Esophagus squamous epithelium (tissue), 4 donors: Measurements from ENCODE around the gene METAP1.
"Not testable (repeated sequence)": the region's sequence is repeated elsewhere in the genome, so short reads cannot be mapped to it uniquely, and the experiment has no call there.

Experiments used
- POLR2A ChIP-seq, 4 donors: fragments of 450-650 bp; IDR thresholded peaks; one replicate each; pipeline ENCODE4 v1.6.1; 2017; ENCODE audit warnings: antibody characterized with exemption in 4 of 4, mild to moderate bottlenecking in 4 of 4, moderate library complexity in 3 of 4
- TF ChIP-seq, protein P1 (sequence below), 6 experiments: fragments of 450-650 bp in 4 of 6; fragments of 200-600 bp in 2 of 6; sonication (generic) in 2 of 6; IDR thresholded peaks; one replicate each; pipeline ENCODE4 v1.5.1; 2016 to 2019; ENCODE audit warnings: antibody characterized with exemption in 6 of 6, mild to moderate bottlenecking in 4 of 6, moderate library complexity in 4 of 6

GRCh38 chr4:99023800-99024251 is 28.3 kb downstream of the METAP1 start:
- TF ChIP-seq, protein P1, sequence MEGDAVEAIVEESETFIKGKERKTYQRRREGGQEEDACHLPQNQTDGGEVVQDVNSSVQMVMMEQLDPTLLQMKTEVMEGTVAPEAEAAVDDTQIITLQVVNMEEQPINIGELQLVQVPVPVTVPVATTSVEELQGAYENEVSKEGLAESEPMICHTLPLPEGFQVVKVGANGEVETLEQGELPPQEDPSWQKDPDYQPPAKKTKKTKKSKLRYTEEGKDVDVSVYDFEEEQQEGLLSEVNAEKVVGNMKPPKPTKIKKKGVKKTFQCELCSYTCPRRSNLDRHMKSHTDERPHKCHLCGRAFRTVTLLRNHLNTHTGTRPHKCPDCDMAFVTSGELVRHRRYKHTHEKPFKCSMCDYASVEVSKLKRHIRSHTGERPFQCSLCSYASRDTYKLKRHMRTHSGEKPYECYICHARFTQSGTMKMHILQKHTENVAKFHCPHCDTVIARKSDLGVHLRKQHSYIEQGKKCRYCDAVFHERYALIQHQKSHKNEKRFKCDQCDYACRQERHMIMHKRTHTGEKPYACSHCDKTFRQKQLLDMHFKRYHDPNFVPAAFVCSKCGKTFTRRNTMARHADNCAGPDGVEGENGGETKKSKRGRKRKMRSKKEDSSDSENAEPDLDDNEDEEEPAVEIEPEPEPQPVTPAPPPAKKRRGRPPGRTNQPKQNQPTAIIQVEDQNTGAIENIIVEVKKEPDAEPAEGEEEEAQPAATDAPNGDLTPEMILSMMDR (IDR thresholded peaks at IDR 0.05), result not testable (repeated sequence)
- not testable (repeated sequence) for TF ChIP-seq POLR2A (IDR thresholded peaks at IDR 0.05)
